NT2/D1 (cell line): ENCODE data around the gene STAT5B.

ENCODE experiments used
- SUZ12 ChIP-seq: IDR thresholded peaks from 2 replicates; pipeline ENCODE4 v1.6.1; 2011; ENCODE audit not compliant: insufficient read length, insufficient read depth; ENCODE audit errors: extremely low read depth
- YY1 ChIP-seq: IDR thresholded peaks from 2 replicates; pipeline ENCODE4 v1.6.1; 2011; ENCODE audit not compliant: insufficient read length, insufficient read depth
- ZNF274 ChIP-seq: IDR thresholded peaks from 2 replicates; pipeline ENCODE4 v1.6.1; 2011; ENCODE audit warnings: mild to moderate bottlenecking, low read depth, low read length

- TF ChIP-seq ZNF274 = no peak
- no peak for TF ChIP-seq YY1
- TF ChIP-seq SUZ12 = no peak
Observed at GRCh38 chr17:42159796-42160530, 116.2 kb downstream of the STAT5B start.
